Ramos (cell line): ENCODE measurements around the gene PRKAA1.

Source experiments
- in situ Hi-C: fragments of 300-500 bp; cut with MboI; formaldehyde crosslinking; loops from one replicate; pipeline ENCODE4 v1.14.3; 2022; ENCODE audit warnings: low sequenced_read_pairs; ENCODE audit not compliant: unreplicated experiment

The PRKAA1 gene

DNA sequence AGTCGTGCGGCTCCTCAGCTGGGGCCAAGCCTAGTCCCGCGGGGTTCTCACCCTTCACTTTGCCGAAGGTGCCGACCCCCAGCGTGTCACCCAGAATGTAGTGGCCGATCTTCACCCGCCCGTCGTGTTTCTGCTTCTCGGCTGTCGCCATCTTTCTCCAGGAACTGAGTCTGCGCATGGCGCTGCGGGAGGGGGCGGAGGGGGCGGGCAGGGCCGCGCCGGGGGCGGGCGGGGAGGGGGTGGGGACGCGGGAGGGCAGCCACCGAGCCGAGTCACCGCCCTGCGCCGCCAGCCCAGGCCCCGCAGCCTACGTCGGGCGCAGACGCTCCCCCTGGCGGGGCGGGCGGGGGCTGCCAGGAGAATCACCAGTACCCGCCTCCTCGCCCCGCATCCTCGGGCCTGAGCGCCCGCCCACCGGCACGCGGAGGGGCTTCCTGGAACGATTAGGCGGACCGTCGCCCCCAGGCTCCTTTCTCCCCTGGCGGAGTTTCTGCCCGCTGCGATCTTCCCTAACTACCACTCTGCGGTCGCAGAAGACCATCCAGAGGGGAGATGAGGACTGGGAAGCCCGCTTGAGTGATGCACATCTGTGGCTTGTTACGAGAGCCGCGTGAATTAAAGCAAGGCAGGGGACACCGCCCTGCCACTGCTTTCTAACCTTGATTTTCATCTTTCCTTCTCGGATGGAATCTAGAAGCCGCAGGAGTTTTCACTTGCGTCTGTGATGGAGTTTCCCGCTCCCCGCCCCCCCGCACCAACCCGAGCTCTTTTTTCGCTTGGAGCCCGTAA, at the start of gene PRKAA1:
Gene PRKAA1 (minus strand): TSS at position 363 of the 789 bp plus-strand sequence. CDS start 185 bp downstream, at position 178.
- in situ Hi-C loops = no loop called here

DNA sequence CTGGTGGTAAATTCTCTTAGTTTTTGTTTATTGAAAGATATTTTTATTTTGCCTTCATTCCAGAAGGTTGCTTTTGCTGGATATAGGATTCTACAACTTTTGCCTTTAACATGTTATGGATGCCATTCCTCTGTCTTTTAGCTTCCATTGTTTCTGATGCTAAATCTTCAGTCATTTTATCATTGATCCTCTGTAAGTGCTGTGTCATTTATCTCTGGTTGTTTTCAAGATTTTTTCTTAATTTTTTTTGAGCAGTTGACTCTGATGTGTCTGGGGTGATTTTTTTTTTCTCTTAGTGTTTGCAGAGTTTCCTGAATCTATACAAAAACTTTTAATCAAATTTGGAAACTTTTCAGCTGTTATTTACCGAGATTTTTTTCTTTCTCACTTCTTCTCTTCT, 49.4 kb upstream of the PRKAA1 start:
- in situ Hi-C loops = no loop called here

DNA sequence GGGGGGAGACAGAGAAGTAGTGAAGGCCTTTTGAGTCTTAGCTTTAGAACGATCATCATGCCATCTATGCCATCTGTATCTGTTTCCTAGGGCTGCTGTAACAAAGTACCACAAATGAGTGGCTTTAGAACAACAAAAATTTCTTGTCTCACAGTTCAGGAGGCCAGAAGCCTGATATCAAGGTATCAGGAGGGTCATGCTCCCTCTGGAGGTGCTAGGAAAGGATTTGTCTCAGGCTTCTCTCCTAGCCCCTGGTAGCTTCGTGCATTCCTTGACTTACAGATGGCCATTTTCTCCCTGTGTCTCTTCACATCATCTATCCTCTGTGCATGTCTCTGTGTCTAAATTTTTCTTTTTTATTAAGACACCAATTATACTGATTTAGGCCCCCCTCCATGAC, 48.2 kb upstream of the PRKAA1 start:
- in situ Hi-C loops = no loop called here

DNA sequence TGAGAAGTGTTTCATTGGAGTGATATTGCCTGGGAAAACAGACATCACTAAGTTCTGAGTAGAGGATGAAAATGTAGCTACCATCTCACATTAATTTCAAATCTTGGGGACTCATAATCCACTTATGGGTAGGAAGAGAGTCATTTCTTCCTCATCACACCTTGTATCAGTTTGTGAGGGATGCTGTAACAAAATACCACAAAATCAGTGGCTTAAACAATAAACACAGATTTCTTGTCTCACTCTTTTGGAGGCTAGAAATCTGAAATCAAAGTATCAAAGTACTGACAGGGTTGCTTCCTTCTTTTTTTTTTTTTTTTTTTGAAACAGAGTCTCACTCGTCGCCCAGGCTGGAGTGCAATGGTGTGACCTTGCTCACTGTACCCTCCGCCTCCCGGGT, 46.4 kb upstream of the PRKAA1 start:
- in situ Hi-C loops = no loop called here

- in situ Hi-C loops = no loop called here
Observed at GRCh38 chr5:40842351-40842750, 44.2 kb upstream of the PRKAA1 start.

DNA sequence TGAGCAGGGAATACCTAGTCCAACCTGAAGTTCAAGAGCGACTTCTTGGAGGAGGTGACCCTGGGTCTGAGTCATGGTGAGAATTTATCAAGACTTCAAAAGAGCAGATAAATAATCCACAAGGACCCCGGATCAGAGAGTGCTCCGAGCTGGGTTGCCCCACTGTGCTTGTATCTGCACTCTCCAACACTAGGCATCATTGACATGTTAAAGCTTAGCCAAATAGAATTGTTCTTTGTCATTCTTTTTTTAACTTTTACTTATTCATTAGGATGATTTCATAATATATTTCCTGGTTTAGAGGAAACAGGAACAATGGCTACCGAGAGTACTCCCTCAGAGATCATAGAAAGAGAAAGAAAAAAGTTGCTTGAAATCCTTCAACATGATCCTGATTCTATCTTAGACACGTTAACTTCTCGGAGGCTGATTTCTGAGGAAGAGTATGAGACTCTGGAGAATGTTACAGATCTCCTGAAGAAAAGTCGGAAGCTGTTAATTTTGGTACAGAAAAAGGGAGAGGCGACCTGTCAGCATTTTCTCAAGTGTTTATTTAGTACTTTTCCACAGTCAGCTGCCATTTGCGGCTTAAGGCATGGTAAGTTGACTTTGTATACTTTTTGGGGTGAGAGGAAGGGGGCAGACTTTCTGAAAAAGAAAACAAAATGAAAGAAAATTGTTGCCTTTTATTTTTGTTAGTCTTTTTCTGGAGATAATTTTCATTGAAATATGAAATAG, 43.1 kb upstream of the PRKAA1 start, which contains the start of gene CARD6:
Gene CARD6 (plus strand): TSS at position 300 of the 738 bp plus-strand sequence. CDS start 16 bp downstream, at position 316.
- in situ Hi-C loops = no loop called here

DNA sequence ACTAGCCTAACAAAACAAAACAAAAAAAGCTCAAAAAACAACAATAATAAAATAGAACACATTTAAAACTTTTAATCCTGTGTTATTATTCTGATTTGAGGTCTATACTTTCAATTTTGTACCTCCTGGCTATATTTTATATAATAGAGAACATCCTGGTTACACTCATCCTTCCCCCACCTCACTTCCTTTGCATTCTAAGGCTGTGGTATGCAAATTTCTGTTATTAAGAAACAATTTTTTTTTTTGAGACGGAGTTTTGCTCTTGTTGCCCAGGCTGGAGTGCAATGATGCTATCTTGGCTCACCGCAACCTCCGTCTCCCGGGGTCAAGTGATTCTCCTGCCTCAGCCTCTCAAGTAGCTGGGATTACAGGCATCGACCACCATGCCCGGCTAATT, 39.9 kb upstream of the PRKAA1 start:
- in situ Hi-C loops = no loop called here

GRCh38 chr5:40834849-40835787, 36.9 kb upstream of the PRKAA1 start, which contains the start of gene RPL37:
Gene RPL37 (minus strand): TSS chr5:40835222. CDS start chr5:40835185, 37 bp downstream.
- in situ Hi-C loops = no loop called here

DNA sequence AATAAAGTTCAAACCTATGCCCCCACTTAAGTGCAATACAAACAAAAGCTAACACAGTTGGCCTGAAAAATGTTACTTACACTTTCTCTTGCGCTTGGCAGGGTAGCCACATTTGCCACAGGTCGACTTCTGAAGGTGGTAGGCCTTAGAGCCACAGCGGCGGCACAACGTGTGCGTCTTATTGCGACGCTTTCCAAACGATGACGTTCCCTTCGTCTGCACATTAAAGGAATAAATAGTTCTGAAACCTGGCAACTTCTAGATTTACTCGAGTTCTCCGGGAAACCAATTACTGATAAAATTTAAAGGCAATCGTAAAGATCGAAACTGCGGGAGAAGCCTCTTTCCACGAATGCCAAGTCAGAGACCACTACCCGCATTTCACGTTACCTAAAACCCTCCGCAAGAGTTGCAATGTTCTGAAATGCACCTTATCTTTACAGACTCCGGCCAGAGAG, 36.2 kb upstream of the PRKAA1 start:
- in situ Hi-C loops = no loop called here

GRCh38 chr5:40833712-40834229, 35.6 kb upstream of the PRKAA1 start:
- in situ Hi-C loops = no loop called here

DNA sequence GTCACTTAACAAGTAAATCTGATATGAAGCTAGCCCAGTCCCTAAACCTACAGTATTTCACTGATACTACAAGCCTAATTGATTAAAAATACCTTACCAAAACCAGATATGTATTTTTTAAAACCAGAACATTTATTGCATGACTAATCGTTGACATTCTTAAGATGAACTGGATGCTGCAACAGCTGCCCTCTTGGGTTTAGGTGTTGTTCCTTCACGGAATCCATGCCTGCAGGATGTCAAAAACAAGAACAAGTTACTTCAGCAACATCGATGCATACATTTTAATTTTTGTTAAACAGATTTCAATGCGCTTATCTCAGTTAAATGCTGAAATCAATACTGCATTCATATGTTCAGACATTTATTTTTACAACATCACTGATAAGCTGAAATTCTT, 34.2 kb upstream of the PRKAA1 start:
- in situ Hi-C loops = no loop called here

- in situ Hi-C loops = no loop called here
Observed at GRCh38 chr5:40831346-40832210, 33.4 kb upstream of the PRKAA1 start.

GRCh38 chr5:40829748-40830533, 31.8 kb upstream of the PRKAA1 start:
- in situ Hi-C loops = no loop called here

DNA sequence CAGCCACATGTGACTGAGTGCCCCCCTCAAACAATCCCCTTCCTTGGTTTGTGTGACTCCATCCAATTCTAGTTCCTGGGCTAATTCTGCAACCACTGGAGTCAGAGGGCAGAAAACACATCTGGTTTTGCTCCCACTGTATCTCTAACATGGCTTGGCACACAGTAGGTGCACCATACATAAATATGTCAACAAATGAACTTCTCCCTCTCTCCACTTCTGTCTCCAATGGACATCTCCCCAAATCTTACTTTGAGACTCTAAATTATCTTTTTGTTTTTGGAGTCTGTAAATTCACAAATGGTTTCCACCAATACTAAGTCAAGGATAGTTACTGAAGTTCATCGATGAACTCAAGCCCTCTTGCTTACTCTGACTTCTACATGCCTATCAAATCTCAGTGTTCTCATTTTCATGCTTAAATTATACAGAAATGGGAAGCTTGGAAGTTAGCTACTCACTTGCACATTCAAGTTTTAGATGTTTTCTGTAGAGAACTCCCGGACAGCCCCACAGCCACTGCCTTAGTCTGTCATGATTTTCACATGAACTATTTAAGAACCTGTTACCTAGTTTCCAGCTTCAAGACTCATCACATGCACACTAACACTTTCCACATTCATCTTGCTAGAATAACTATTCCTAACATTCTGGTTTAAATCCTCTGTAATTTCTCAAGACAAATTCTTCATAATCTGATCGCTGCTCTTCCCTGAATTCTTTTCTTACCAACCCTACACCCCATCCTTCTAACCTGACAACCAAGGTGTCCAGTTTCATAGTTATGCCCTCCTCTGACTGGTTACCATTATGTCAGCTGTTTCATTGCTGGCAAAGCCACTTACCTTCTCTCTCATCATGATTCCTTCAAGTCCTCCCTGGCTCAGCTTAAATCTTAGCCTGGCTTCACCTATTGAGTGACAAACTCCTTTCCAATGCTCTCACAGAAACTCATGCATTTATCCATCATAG, 30.8 kb upstream of the PRKAA1 start:
- in situ Hi-C loops = no loop called here

GRCh38 chr5:40828021-40828631, 30.0 kb upstream of the PRKAA1 start:
- in situ Hi-C loops = no loop called here

GRCh38 chr5:40827188-40827977, 29.2 kb upstream of the PRKAA1 start:
- in situ Hi-C loops = no loop called here
